H1 (cell line): ENCODE data around the gene LIMK2.

Experiments used
- ATF2 ChIP-seq: IDR thresholded peaks from 2 replicates; pipeline ENCODE4 v1.6.1; 2012; ENCODE audit warnings: low read length, inconsistent platforms
- BRCA1 ChIP-seq: IDR thresholded peaks from 2 replicates; pipeline ENCODE4 v1.6.1; 2012; ENCODE audit warnings: low read depth, low read length, improper control_type of control experiment
- CHD1 ChIP-seq: IDR thresholded peaks from 2 replicates; pipeline ENCODE4 v1.6.1; 2012; ENCODE audit warnings: low read depth, low read length, improper control_type of control experiment
- CHD2 ChIP-seq: IDR thresholded peaks from 2 replicates; pipeline ENCODE4 v1.6.1; 2012; ENCODE audit warnings: low read length, improper control_type of control experiment
- EP300 ChIP-seq, 2 experiments: IDR thresholded peaks; 1 replicate in 1 of 2; 2 replicates in 1 of 2; pipeline ENCODE4 v1.6.1; 2011 to 2012; ENCODE audit warnings: low read depth in 2 of 2, low read length in 2 of 2, mild to moderate bottlenecking in 2 of 2, borderline replicate concordance in 1 of 2, inconsistent platforms in 1 of 2, moderate library complexity in 1 of 2
- EZH2 ChIP-seq: fragments of 200-600 bp; sonication (generic); IDR thresholded peaks from 2 replicates; pipeline ENCODE4 v1.7.1; 2012; ENCODE audit warnings: low read depth, mild to moderate bottlenecking, moderate library complexity, low read length, inconsistent platforms; ENCODE audit not compliant: severe bottlenecking
- HDAC2 ChIP-seq, 2 experiments: fragments of 300-600 bp in 1 of 2; sonication (generic) in 1 of 2; IDR thresholded peaks; 2 replicates each; pipeline ENCODE4 v1.6.1; 2011 to 2012; ENCODE audit warnings: low read depth in 2 of 2, low read length in 2 of 2, mild to moderate bottlenecking in 2 of 2, moderate library complexity in 2 of 2, borderline replicate concordance in 1 of 2, inconsistent platforms in 1 of 2
- POLR2A ChIP-seq, 2 experiments: IDR thresholded peaks; 1 replicate in 1 of 2; 2 replicates in 1 of 2; pipeline ENCODE4 v1.6.1; 2011; ENCODE audit warnings: low read depth in 2 of 2, low read length in 2 of 2, mild to moderate bottlenecking in 2 of 2; ENCODE audit errors: control extremely low read depth in 1 of 2
- SP1 ChIP-seq: IDR thresholded peaks from 2 replicates; pipeline ENCODE4 v1.6.1; 2011; ENCODE audit warnings: low read depth, low read length
- TF ChIP-seq, protein P1 (sequence below): IDR thresholded peaks from 2 replicates; pipeline ENCODE4 v1.6.1; 2011; ENCODE audit warnings: low read depth, mild to moderate bottlenecking, low read length; ENCODE audit not compliant: insufficient read depth
- TF ChIP-seq, protein P2 (sequence below): IDR thresholded peaks from 2 replicates; pipeline ENCODE4 v1.6.1; 2011; ENCODE audit warnings: low read length, improper control_type of control experiment
- TF ChIP-seq, protein P3 (sequence below), 3 experiments: IDR thresholded peaks; 1 replicate in 2 of 3; 2 replicates in 1 of 3; pipeline versions ENCODE4 v1.5.1 to v1.6.1; 2011; ENCODE audit warnings: low read length in 3 of 3, mild to moderate bottlenecking in 3 of 3, inconsistent platforms in 2 of 3, low read depth in 1 of 3, moderate library complexity in 1 of 3; ENCODE audit not compliant: insufficient read depth in 1 of 3; ENCODE audit errors: control extremely low read depth in 1 of 3
- TF ChIP-seq, protein P4 (sequence below): IDR thresholded peaks from 2 replicates; pipeline ENCODE4 v1.6.1; 2012; ENCODE audit warnings: inconsistent platforms

- TF ChIP-seq HDAC2 (IDR thresholded peaks at IDR 0.05; ENCODE audit: borderline replicate concordance in 1 of 2, low read depth in 2 of 2, low read length in 2 of 2) (no peak), ATF2 (no peak), EP300 (IDR thresholded peaks at IDR 0.05; ENCODE audit: borderline replicate concordance in 1 of 2, low read depth in 2 of 2, low read length in 2 of 2) (no peak), POLR2A (IDR thresholded peaks at IDR 0.05; ENCODE audit: control extremely low read depth in 1 of 2, low read depth in 2 of 2, low read length in 2 of 2) (no peak), EZH2 (no peak), SP1 (peak; percentile 92), CHD1 (no peak), BRCA1 (no peak), CHD2 (no peak)
- TF ChIP-seq, protein P1, sequence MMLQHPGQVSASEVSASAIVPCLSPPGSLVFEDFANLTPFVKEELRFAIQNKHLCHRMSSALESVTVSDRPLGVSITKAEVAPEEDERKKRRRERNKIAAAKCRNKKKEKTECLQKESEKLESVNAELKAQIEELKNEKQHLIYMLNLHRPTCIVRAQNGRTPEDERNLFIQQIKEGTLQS, result no peak
- TF ChIP-seq, protein P2, sequence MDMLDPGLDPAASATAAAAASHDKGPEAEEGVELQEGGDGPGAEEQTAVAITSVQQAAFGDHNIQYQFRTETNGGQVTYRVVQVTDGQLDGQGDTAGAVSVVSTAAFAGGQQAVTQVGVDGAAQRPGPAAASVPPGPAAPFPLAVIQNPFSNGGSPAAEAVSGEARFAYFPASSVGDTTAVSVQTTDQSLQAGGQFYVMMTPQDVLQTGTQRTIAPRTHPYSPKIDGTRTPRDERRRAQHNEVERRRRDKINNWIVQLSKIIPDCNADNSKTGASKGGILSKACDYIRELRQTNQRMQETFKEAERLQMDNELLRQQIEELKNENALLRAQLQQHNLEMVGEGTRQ, result no peak
- TF ChIP-seq, protein P3, sequence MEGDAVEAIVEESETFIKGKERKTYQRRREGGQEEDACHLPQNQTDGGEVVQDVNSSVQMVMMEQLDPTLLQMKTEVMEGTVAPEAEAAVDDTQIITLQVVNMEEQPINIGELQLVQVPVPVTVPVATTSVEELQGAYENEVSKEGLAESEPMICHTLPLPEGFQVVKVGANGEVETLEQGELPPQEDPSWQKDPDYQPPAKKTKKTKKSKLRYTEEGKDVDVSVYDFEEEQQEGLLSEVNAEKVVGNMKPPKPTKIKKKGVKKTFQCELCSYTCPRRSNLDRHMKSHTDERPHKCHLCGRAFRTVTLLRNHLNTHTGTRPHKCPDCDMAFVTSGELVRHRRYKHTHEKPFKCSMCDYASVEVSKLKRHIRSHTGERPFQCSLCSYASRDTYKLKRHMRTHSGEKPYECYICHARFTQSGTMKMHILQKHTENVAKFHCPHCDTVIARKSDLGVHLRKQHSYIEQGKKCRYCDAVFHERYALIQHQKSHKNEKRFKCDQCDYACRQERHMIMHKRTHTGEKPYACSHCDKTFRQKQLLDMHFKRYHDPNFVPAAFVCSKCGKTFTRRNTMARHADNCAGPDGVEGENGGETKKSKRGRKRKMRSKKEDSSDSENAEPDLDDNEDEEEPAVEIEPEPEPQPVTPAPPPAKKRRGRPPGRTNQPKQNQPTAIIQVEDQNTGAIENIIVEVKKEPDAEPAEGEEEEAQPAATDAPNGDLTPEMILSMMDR (IDR thresholded peaks at IDR 0.05; ENCODE audit: control extremely low read depth in 1 of 3, insufficient read depth in 1 of 3, low read depth in 1 of 3, low read length in 3 of 3), result peak in 1 of 3 experiments; percentile 8; a peak in 1 of 4 replicates
- TF ChIP-seq, protein P4, sequence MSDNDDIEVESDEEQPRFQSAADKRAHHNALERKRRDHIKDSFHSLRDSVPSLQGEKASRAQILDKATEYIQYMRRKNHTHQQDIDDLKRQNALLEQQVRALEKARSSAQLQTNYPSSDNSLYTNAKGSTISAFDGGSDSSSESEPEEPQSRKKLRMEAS, result no peak
Observed at GRCh38 chr22:31269892-31270579, 57.9 kb downstream of the LIMK2 start.
